Effector memory CD4-positive, alpha-beta T cell (primary cell): ENCODE results near the gene MYOF.

Source experiments
- DNase-seq, 3 donors: peaks; one replicate each; pipeline ENCODE4 v3.0.0-alpha.2; 2020
- H3K27ac ChIP-seq: 2 replicates; pipeline ENCODE4 v1.7.0; 2013; ENCODE audit warnings: mild to moderate bottlenecking, low read length, moderate library complexity; ENCODE audit not compliant: insufficient read depth, poor library complexity, severe bottlenecking
- H3K27me3 ChIP-seq: replicated peaks from 2 replicates; pipeline ENCODE4 v1.7.0; 2013; ENCODE audit warnings: mild to moderate bottlenecking, low read length; ENCODE audit not compliant: insufficient read depth, control insufficient read depth, poor library complexity, severe bottlenecking
- H3K36me3 ChIP-seq: 2 replicates; pipeline ENCODE4 v1.7.0; 2013; ENCODE audit warnings: mild to moderate bottlenecking, low read length, moderate library complexity; ENCODE audit not compliant: control insufficient read depth, insufficient read depth
- H3K4me1 ChIP-seq: 2 replicates; pipeline ENCODE4 v1.7.0; 2013; ENCODE audit warnings: low read length, mild to moderate bottlenecking; ENCODE audit not compliant: control insufficient read depth, insufficient read depth, poor library complexity, severe bottlenecking
- H3K4me3 ChIP-seq: 2 replicates; pipeline ENCODE4 v1.7.0; 2013; ENCODE audit warnings: low read length, low read depth, mild to moderate bottlenecking; ENCODE audit not compliant: insufficient read depth, poor library complexity, severe bottlenecking
- H3K9me3 ChIP-seq: 2 replicates; pipeline ENCODE4 v1.7.0; 2013; ENCODE audit warnings: mild to moderate bottlenecking, low read length, moderate library complexity; ENCODE audit not compliant: control insufficient read depth

Gene MYOF

GRCh38 chr10:93313798-93314197 is 168.3 kb downstream of the MYOF start:
- DNase-seq, result no peak
- no peaks in the 10 kb centered on the region for H3K36me3 ChIP-seq

GRCh38 chr10:93309062-93309461 is 173.1 kb downstream of the MYOF start:
- Histone ChIP-seq H3K4me1 (no peaks in the 10 kb centered on the region), H3K9me3 (no peaks in the 10 kb centered on the region), H3K4me3 (no peak overlapping the region), H3K36me3 (no peaks in the 10 kb centered on the region), H3K27me3 (no peaks in the 10 kb centered on the region), H3K27ac (no peak overlapping the region)
- no peak for DNase-seq

More at GRCh38 chr10:93313798-93314197, 168.3 kb downstream of the MYOF start:
- Histone ChIP-seq H3K4me1 (no peaks in the 10 kb centered on the region), H3K27ac (no peak overlapping the region), H3K4me3 (no peak overlapping the region), H3K27me3 (no peaks in the 10 kb centered on the region), H3K9me3 (no peaks in the 10 kb centered on the region)

GRCh38 chr10:93305122-93305521 is 177.0 kb downstream of the MYOF start:
- Histone ChIP-seq H3K27me3 (no peaks in the 10 kb centered on the region), H3K36me3 (no peaks in the 10 kb centered on the region), H3K9me3 (no peaks in the 10 kb centered on the region), H3K4me1 (no peaks in the 10 kb centered on the region), H3K27ac (no peak overlapping the region), H3K4me3 (no peak overlapping the region)
- no peak for DNase-seq

DNA sequence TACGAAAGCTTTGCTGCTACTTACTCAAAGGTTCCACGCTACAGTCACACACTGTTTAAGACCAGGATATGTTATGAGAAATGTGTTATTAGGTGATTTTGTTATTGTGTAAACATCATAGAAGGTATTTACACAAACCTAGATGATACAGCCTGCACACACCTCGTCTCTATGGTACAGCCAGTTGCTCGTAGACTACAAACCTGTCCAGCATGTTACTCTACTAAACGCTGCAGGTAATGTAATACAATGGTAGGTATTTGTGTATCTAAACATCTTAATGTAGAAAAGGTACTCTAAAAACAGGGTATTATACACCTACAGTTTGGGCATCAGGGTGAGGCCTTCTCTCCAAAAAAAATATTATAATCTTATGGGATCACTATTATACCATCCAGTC is 181.2 kb downstream of the MYOF start:
- no peaks in the 10 kb centered on the region for H3K4me1 ChIP-seq
- H3K4me3 ChIP-seq, result no peak overlapping the region
- no peak overlapping the region for H3K27ac ChIP-seq
- no peak for DNase-seq
- H3K27me3 ChIP-seq, result no peaks in the 10 kb centered on the region
- no peaks in the 10 kb centered on the region for H3K36me3 ChIP-seq
- no peaks in the 10 kb centered on the region for H3K9me3 ChIP-seq

GRCh38 chr10:93300288-93300917 is 181.7 kb downstream of the MYOF start:
- H3K4me1 ChIP-seq, result no peaks in the 10 kb centered on the region
- DNase-seq, result no peak
- no peak overlapping the region for H3K4me3 ChIP-seq
- H3K9me3 ChIP-seq, result no peaks in the 10 kb centered on the region
- H3K27me3 ChIP-seq, result no peaks in the 10 kb centered on the region
- H3K27ac ChIP-seq, result no peak overlapping the region
- no peaks in the 10 kb centered on the region for H3K36me3 ChIP-seq

DNA sequence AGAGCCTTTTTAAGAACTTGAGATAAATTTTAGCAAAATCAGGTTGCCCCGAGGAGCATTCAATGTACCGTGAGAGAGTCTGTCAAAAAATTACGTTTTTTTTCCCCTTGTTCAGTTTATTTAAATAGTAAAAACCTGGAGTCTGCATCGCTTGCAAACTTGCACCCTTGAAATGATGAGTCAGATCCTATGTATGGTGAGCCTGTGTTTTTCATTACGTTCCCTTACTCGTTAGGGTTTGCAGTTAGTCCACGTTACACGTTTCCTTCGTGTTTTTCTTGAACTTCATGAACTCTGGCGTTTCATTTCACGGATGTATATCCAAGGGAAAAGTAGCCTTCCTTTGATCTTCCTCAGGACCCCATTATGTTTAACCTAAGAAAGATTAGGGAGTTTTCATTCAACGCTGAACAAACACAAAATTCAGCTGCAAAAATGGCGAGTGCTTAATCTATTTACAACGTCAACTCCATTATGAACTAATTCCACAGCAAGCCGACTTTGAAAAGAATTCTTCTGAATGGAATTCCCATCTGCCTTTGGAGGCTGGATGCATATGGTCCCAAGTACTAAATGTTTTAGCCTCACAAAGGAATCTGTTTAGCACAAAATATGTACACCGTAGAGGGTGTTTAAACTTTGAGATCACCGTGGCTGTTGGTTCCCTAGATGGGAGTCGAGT is 182.4 kb downstream of the MYOF start:
- no peak overlapping the region for H3K27ac ChIP-seq
- H3K36me3 ChIP-seq, result no peaks in the 10 kb centered on the region
- no peaks in the 10 kb centered on the region for H3K9me3 ChIP-seq
- no peaks in the 10 kb centered on the region for H3K4me1 ChIP-seq
- no peak for DNase-seq
- no peaks in the 10 kb centered on the region for H3K27me3 ChIP-seq
- no peak overlapping the region for H3K4me3 ChIP-seq

DNA sequence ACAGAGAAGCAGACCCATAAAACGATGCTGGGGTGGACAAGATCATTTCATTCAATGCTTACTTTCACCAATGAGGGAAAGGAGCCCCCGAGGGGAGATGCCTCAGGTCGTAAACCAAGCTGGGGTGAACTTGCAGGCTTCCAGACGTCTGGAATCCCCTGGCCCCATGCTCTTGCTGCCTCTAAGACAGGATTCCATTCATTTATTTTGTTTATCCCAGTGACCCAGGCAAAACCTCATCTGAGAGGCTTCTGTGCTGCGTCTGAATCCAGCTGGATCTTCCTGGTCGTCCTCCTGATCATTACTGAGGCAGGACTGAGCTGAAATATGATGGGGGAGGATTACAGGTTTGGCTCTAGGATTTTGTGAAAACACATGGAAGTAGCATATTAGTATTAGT is 182.9 kb downstream of the MYOF start:
- DNase-seq, result no peak
- no peak overlapping the region for H3K27ac ChIP-seq
- no peaks in the 10 kb centered on the region for H3K36me3 ChIP-seq
- H3K9me3 ChIP-seq, result no peaks in the 10 kb centered on the region
- no peaks in the 10 kb centered on the region for H3K4me1 ChIP-seq
- H3K27me3 ChIP-seq, result no peaks in the 10 kb centered on the region
- no peak overlapping the region for H3K4me3 ChIP-seq

GRCh38 chr10:93296151-93296550 is 186.0 kb downstream of the MYOF start:
- no peaks in the 10 kb centered on the region for H3K4me1 ChIP-seq
- no peaks in the 10 kb centered on the region for H3K9me3 ChIP-seq
- H3K27ac ChIP-seq, result no peak overlapping the region
- H3K27me3 ChIP-seq, result no peaks in the 10 kb centered on the region
- H3K4me3 ChIP-seq, result no peak overlapping the region
- H3K36me3 ChIP-seq, result no peaks in the 10 kb centered on the region
- DNase-seq, result no peak

GRCh38 chr10:93293999-93294398 is 188.1 kb downstream of the MYOF start:
- Histone ChIP-seq H3K4me1 (no peaks in the 10 kb centered on the region), H3K4me3 (no peak overlapping the region), H3K27ac (no peak overlapping the region), H3K36me3 (no peaks in the 10 kb centered on the region), H3K27me3 (no peaks in the 10 kb centered on the region), H3K9me3 (no peaks in the 10 kb centered on the region)
- no peak for DNase-seq

DNA sequence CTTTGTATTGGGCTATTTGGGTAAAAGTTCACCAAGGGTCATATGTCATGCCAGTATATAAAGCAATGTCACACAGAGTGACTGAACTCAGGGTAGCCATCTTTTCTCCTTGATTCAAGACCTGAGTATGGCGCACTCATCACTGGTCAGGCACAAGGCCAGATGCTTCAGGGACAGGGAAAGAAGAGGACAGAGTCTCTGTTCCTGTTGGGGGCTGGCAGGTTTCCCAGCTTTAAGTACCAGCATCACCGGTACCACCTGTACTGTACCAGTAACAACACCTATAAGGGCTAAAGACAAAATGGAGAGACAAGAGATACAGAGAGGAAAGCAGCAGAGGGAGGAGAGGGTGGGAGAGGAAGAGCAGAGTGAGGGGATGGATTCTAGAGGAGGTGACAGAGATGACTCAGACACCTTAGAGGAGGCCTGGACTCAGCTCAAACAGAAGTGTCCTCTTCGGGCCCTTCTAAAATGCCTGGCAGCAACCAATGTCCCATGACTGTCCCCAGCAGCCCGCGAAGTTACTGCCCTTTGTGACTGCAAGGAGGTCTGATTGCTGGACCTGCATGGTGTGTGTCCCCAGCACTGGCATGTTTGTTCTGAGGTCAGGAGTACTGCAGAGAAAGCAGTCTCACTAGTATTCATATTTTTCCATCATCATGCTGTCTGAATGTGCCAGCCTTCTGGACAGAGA is 191.3 kb downstream of the MYOF start:
- Histone ChIP-seq H3K4me3 (no peak overlapping the region), H3K27ac (no peak overlapping the region)
- DNase-seq, result no peak

More for the DNA sequence above, 191.3 kb downstream of the MYOF start:
- Histone ChIP-seq H3K4me1 (no peaks in the 10 kb centered on the region), H3K36me3 (no peaks in the 10 kb centered on the region), H3K9me3 (no peaks in the 10 kb centered on the region), H3K27me3 (no peaks in the 10 kb centered on the region)
